PFSK-1 (cell line): ENCODE results near the gene NUDT21.

Experiments used
- FOXP2 ChIP-seq: optimal IDR thresholded peaks from 2 replicates; pipeline ENCODE3; 2011; ENCODE audit warnings: borderline replicate concordance, control low read depth, inconsistent platforms; ENCODE audit not compliant: insufficient read depth; ENCODE audit errors: extremely low read length, extremely low read depth
- POLR2AphosphoS5 ChIP-seq: IDR thresholded peaks from 2 replicates; pipeline ENCODE4 v1.6.1; 2012; ENCODE audit warnings: low read depth, mild to moderate bottlenecking, control low read depth, low read length, moderate library complexity
- REST ChIP-seq, 2 experiments: IDR thresholded peaks; 2 replicates each; pipeline versions ENCODE4 v1.6.1 to v1.8.0; 2011 to 2012; ENCODE audit warnings: low read depth in 2 of 2, low read length in 2 of 2, control low read depth in 1 of 2, inconsistent platforms in 1 of 2, mild to moderate bottlenecking in 1 of 2, moderate library complexity in 1 of 2; ENCODE audit not compliant: insufficient read depth in 1 of 2
- SIN3A ChIP-seq: IDR thresholded peaks from 2 replicates; pipeline ENCODE4 v1.6.1; 2012; ENCODE audit warnings: mild to moderate bottlenecking, low read length, moderate library complexity, borderline replicate concordance; ENCODE audit not compliant: insufficient read depth
- TAF1 ChIP-seq: IDR thresholded peaks from 2 replicates; pipeline ENCODE4 v1.6.1; 2012; ENCODE audit warnings: low read length, control low read depth, borderline replicate concordance; ENCODE audit not compliant: insufficient read depth

NUDT21 gene

DNA sequence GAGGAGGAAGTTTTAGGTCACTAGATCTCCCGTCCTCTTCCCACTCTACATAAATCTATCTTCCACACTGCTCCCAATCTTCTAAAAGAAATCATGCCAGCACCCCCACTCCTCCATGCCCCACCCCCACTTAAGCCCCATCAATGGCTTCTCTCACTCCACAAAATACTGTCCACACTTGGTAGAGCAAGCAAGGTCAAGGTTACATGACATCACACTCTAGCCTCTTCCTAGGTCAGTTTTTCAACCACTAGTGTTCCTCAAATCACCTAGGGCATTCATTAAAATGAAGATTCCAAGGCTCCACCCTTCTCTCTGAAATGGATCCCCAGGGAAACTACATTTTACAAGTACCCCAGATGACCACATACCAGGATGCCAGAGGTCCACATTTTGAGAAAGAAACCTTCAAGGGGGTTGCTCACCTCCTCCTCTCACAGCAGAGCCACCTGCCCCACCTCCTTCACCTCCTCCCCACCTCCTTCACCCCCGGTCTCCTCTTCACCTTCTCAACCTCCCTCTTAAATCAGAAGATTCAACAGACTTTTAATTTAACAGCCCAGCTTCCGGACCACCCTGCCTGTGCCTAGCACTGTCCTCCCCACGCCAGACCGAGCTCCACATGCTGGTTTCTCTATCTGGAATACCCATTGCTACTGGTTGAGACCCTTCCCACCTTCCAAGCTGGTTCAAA is 29.0 kb downstream of the NUDT21 start:
- TF ChIP-seq POLR2AphosphoS5 (no peak), REST (IDR thresholded peaks at IDR 0.05; ENCODE audit: insufficient read depth in 1 of 2, low read depth in 2 of 2, low read length in 2 of 2) (no peak), FOXP2 (no peak), TAF1 (no peak), SIN3A (no peak)

GRCh38 chr16:56421313-56421712 is 29.8 kb downstream of the NUDT21 start:
- no peak for TF ChIP-seq SIN3A

GRCh38 chr16:56420613-56421012 is 30.5 kb downstream of the NUDT21 start:
- TF ChIP-seq SIN3A: no peak
- TF ChIP-seq TAF1: no peak
- TF ChIP-seq POLR2AphosphoS5: no peak
- no peak for TF ChIP-seq REST (IDR thresholded peaks at IDR 0.05; ENCODE audit: insufficient read depth in 1 of 2, low read depth in 2 of 2, low read length in 2 of 2)
- no peak for TF ChIP-seq FOXP2

GRCh38 chr16:56419740-56420548 is 31.2 kb downstream of the NUDT21 start:
- TF ChIP-seq TAF1 (no peak), SIN3A (no peak), REST (IDR thresholded peaks at IDR 0.05; ENCODE audit: insufficient read depth in 1 of 2, low read depth in 2 of 2, low read length in 2 of 2) (no peak), POLR2AphosphoS5 (no peak), FOXP2 (no peak)

GRCh38 chr16:56417138-56417537 is 34.0 kb downstream of the NUDT21 start:
- TF ChIP-seq TAF1 (no peak), POLR2AphosphoS5 (no peak), SIN3A (no peak), REST (IDR thresholded peaks at IDR 0.05; ENCODE audit: insufficient read depth in 1 of 2, low read depth in 2 of 2, low read length in 2 of 2) (no peak), FOXP2 (no peak)
